A549 (cell line): ENCODE data around the gene ZNF227. TPM values are rescaled to one million over a fixed set of nuclear protein-coding genes. Genes with fewer than 3 reads are reported as not detected.

Source experiments
- ATAC-seq, 2 experiments: fragments of 200-7000 bp in 1 of 2; fragments of >200 bp in 1 of 2; cut with Nextera tagmentation in 1 of 2; cut with Tn5 transposase in 1 of 2; 3 replicates each; pipeline versions ENCODE4 v1.8.0 to v1.9.1; 2018 to 2020; ENCODE audit warnings: mild to moderate bottlenecking in 1 of 2, moderate library complexity in 1 of 2
- CTCF ChIA-PET: fragments of 300-600 bp; sonication (Branson Sonifier 250); formaldehyde crosslinking; extraction: SDS; loops from one replicate; lab custom pipeline; 2021; ENCODE audit warnings: antibody characterized with exemption, inconsistent platforms; lab: Yijun Ruan, JAX
- POLR2A ChIA-PET: fragments of 350-600 bp; formaldehyde crosslinking; extraction: SDS; loops from one replicate; lab custom pipeline; 2021; ENCODE audit warnings: antibody characterized with exemption, inconsistent platforms; lab: Yijun Ruan, JAX
- DNase-seq, 2 experiments: peaks; one replicate each; pipeline versions ENCODE4 v3.0.0 to v3.0.0-alpha.2; 2011 to 2016; ENCODE audit warnings: low read depth in 1 of 2, low spot score in 1 of 2
- FAIRE-seq: peaks from 2 replicates; lab custom pipeline; 2011; peaks lifted over from hg19 to GRCh38; lab: Jason Lieb, UNC
- H3K27ac ChIP-seq, 2 experiments: fragments of >200 bp; sonication (Bioruptor Twin); formaldehyde crosslinking; 3 replicates each; pipeline ENCODE4 v1.5.1; 2016 to 2017
- H3K4me1 ChIP-seq: fragments of >200 bp; sonication (Bioruptor Twin); formaldehyde crosslinking; 3 replicates; pipeline ENCODE4 v1.6.1; 2016
- H3K4me2 ChIP-seq: fragments of >200 bp; sonication (Bioruptor Twin); formaldehyde crosslinking; 3 replicates; pipeline ENCODE4 v1.6.1; 2016
- H3K4me3 ChIP-seq: fragments of >200 bp; sonication (Bioruptor Twin); formaldehyde crosslinking; 3 replicates; pipeline ENCODE4 v1.5.1; 2016
- H3K9me3 ChIP-seq: fragments of >200 bp; sonication (Bioruptor Twin); formaldehyde crosslinking; 3 replicates; pipeline ENCODE4 v1.6.1; 2016
- BCL3 ChIP-seq: fragments of >200 bp; sonication (Bioruptor Twin); formaldehyde crosslinking; IDR thresholded peaks from 3 replicates; pipeline ENCODE4 v1.6.1; 2016
- ELK1 ChIP-seq: fragments of 150-350 bp; IDR thresholded peaks from 2 replicates; pipeline ENCODE4 v1.6.1; 2014; ENCODE audit warnings: low read depth, mild to moderate bottlenecking, low read length
- EP300 ChIP-seq, 2 experiments: fragments of >200 bp; sonication (Bioruptor Twin); formaldehyde crosslinking; IDR thresholded peaks; 2 replicates in 1 of 2; 3 replicates in 1 of 2; pipeline ENCODE4 v1.6.1; 2016 to 2017
- HDAC2 ChIP-seq: fragments of 200-600 bp; sonication (generic); IDR thresholded peaks from 2 replicates; pipeline ENCODE4 v1.6.1; 2016
- JUN ChIP-seq, 2 experiments: fragments of >200 bp; sonication (Bioruptor Twin); formaldehyde crosslinking; IDR thresholded peaks; 2 replicates in 1 of 2; 3 replicates in 1 of 2; pipeline ENCODE4 v1.6.1; 2016 to 2017
- MAFK ChIP-seq: fragments of 450-650 bp; IDR thresholded peaks from 2 replicates; pipeline ENCODE4 v1.6.1; 2014; ENCODE audit not compliant: partially characterized antibody
- NR3C1 ChIP-seq: fragments of >200 bp; sonication (Bioruptor Twin); formaldehyde crosslinking; IDR thresholded peaks from 3 replicates; pipeline ENCODE4 v1.6.1; 2017
- TP53 ChIP-seq: fragments of 250-450 bp; sonication (Bioruptor Pico); IDR thresholded peaks from 2 replicates; pipeline ENCODE4 v1.5.0; 2021; ENCODE audit warnings: mild to moderate bottlenecking, moderate library complexity
- ZSCAN20 ChIP-seq: fragments of 250-450 bp; sonication (Bioruptor Pico); IDR thresholded peaks from 2 replicates; pipeline ENCODE4 v1.8.0; 2022; ENCODE audit warnings: mild to moderate bottlenecking, moderate library complexity
- WGBS: methylation state at CpG from one replicate; pipeline ENCODE4 v1.1.6; 2017; ENCODE audit errors: missing lambda C conversion rate; 5-methylcytosine and 5-hydroxymethylcytosine counted together
- polyA plus RNA-seq, 4 experiments: library from polyadenylated mRNA; depleted of rRNA in 3 of 4; stranded (reverse); fragments of >200 nt; fragmentation: RNase III in 1 of 4; extraction: RNeasy Plus Mini Kit Qiagen cat#74134 plus additional on column Dnase treatment in 1 of 4; gene quantifications; 2 replicates in 3 of 4; 3 replicates in 1 of 4; pipeline ENCODE4 v1.2.3, GENCODE V29; 2011 to 2017

ZNF227 gene
- polyA plus RNA-seq, 2 of the 4 experiments (the other 2 are of a cell fraction): 10.1 to 17.1 TPM

- POLR2A ChIA-PET: no interaction called here
- Histone ChIP-seq H3K4me1 (no peaks in the 10 kb centered on the region), H3K4me2 (no peak overlapping the region), H3K9me3 (peaks cover 77% of the 10 kb centered on the region), H3K4me3 (no peak overlapping the region), H3K27ac (no peak overlapping the region)
- no peak for DNase-seq
- TF ChIP-seq ELK1 (no peak), JUN (IDR thresholded peaks at IDR 0.05) (no peak), NR3C1 (no peak), EP300 (IDR thresholded peaks at IDR 0.05) (no peak), MAFK (no peak), ZSCAN20 (CRISPR knock-in tag) (no peak), BCL3 (no peak), HDAC2 (no peak), TP53 (CRISPR knock-in tag) (no peak)
- 70% methylated on average over 4 of the region's 4 CpGs for WGBS
- no peak for FAIRE-seq
- CTCF ChIA-PET: interaction anchor here (0.6 kb wide), 2 partner anchors 12 to 402 kb away, joined by 3 read pairs; no protein-coding TSS in a partner anchor
- no peak for ATAC-seq
Observed at GRCh38 chr19:44284968-44285367, 72.6 kb downstream of the ZNF227 start.

Other genes with a start within 250 kb of the ZNF227 start
- 5.2 and 6.6 TPM in 2 replicates for gene ZNF155, start 228.3 kb upstream of the ZNF227 start, polyA plus RNA-seq (2011; rRNA removed)
- 3.9 to 4.8 TPM (median 4.3 TPM) in 3 replicates for gene ZNF155, start 228.3 kb upstream of the ZNF227 start, polyA plus RNA-seq (2017; fragmentation: RNase III; extraction: RNeasy Plus Mini Kit Qiagen cat#74134 plus additional on column Dnase treatment)
- 6.2 and 6.3 TPM in 2 replicates for gene ZNF230, start 209.6 kb upstream of the ZNF227 start, polyA plus RNA-seq (2011; rRNA removed)
- 2.9 to 3.3 TPM (median 3.1 TPM) in 3 replicates for gene ZNF230, start 209.6 kb upstream of the ZNF227 start, polyA plus RNA-seq (2017; fragmentation: RNase III; extraction: RNeasy Plus Mini Kit Qiagen cat#74134 plus additional on column Dnase treatment)
- 6.2 and 7.0 TPM in 2 replicates for gene ZNF222, start 187.2 kb upstream of the ZNF227 start, polyA plus RNA-seq (2011; rRNA removed)
- gene ZNF222, start 187.2 kb upstream of the ZNF227 start, polyA plus RNA-seq (2017; fragmentation: RNase III; extraction: RNeasy Plus Mini Kit Qiagen cat#74134 plus additional on column Dnase treatment): 4.6 to 5.9 TPM (median 4.7 TPM) in 3 replicates
- 5.2 and 5.4 TPM in 2 replicates for gene ZNF223, start 160.5 kb upstream of the ZNF227 start, polyA plus RNA-seq (2011; rRNA removed)
- gene ZNF223, start 160.5 kb upstream of the ZNF227 start, polyA plus RNA-seq (2017; fragmentation: RNase III; extraction: RNeasy Plus Mini Kit Qiagen cat#74134 plus additional on column Dnase treatment): 2.2 to 2.6 TPM (median 2.4 TPM) in 3 replicates
- 1.0 and 1.2 TPM in 2 replicates for gene ZNF284, start 140.4 kb upstream of the ZNF227 start, polyA plus RNA-seq (2011; rRNA removed)
- 0.81 to 1.1 TPM (median 1.0 TPM) in 3 replicates for gene ZNF284, start 140.4 kb upstream of the ZNF227 start, polyA plus RNA-seq (2017; fragmentation: RNase III; extraction: RNeasy Plus Mini Kit Qiagen cat#74134 plus additional on column Dnase treatment)
- 22.3 and 25.0 TPM in 2 replicates for gene ZNF224, start 118.2 kb upstream of the ZNF227 start, polyA plus RNA-seq (2011; rRNA removed)
- gene ZNF224, start 118.2 kb upstream of the ZNF227 start, polyA plus RNA-seq (2017; fragmentation: RNase III; extraction: RNeasy Plus Mini Kit Qiagen cat#74134 plus additional on column Dnase treatment): 17.0 to 21.0 TPM (median 17.1 TPM) in 3 replicates
- 4.3 TPM in 2 replicates for gene ZNF225, start 99.1 kb upstream of the ZNF227 start, polyA plus RNA-seq (2011; rRNA removed)
- 3.3 to 3.7 TPM (median 3.3 TPM) in 3 replicates for gene ZNF225, start 99.1 kb upstream of the ZNF227 start, polyA plus RNA-seq (2017; fragmentation: RNase III; extraction: RNeasy Plus Mini Kit Qiagen cat#74134 plus additional on column Dnase treatment)
- 5.8 and 6.2 TPM in 2 replicates for gene ZNF234, start 71.0 kb upstream of the ZNF227 start, polyA plus RNA-seq (2011; rRNA removed)
- gene ZNF234, start 71.0 kb upstream of the ZNF227 start, polyA plus RNA-seq (2017; fragmentation: RNase III; extraction: RNeasy Plus Mini Kit Qiagen cat#74134 plus additional on column Dnase treatment): 4.7 to 5.4 TPM (median 5.1 TPM) in 3 replicates
- 46.3 and 53.2 TPM in 2 replicates for gene ZNF226, start 47.4 kb upstream of the ZNF227 start, polyA plus RNA-seq (2011; rRNA removed)
- 26.8 to 27.6 TPM (median 27.2 TPM) in 3 replicates for gene ZNF226, start 47.4 kb upstream of the ZNF227 start, polyA plus RNA-seq (2017; fragmentation: RNase III; extraction: RNeasy Plus Mini Kit Qiagen cat#74134 plus additional on column Dnase treatment)
- gene ZNF233, start 47.4 kb downstream of the ZNF227 start, polyA plus RNA-seq (2011; rRNA removed): 1.9 and 2.1 TPM in 2 replicates
- 1.2 to 1.3 TPM (median 1.2 TPM) in 3 replicates for gene ZNF233, start 47.4 kb downstream of the ZNF227 start, polyA plus RNA-seq (2017; fragmentation: RNase III; extraction: RNeasy Plus Mini Kit Qiagen cat#74134 plus additional on column Dnase treatment)
- 7.4 and 8.4 TPM in 2 replicates for gene ZNF235, start 92.5 kb downstream of the ZNF227 start, polyA plus RNA-seq (2011; rRNA removed)
- 3.8 to 4.9 TPM (median 4.2 TPM) in 3 replicates for gene ZNF235, start 92.5 kb downstream of the ZNF227 start, polyA plus RNA-seq (2017; fragmentation: RNase III; extraction: RNeasy Plus Mini Kit Qiagen cat#74134 plus additional on column Dnase treatment)
- 5.6 and 6.9 TPM in 2 replicates for gene ZNF112, start 144.1 kb downstream of the ZNF227 start, polyA plus RNA-seq (2011; rRNA removed)
- gene ZNF112, start 144.1 kb downstream of the ZNF227 start, polyA plus RNA-seq (2017; fragmentation: RNase III; extraction: RNeasy Plus Mini Kit Qiagen cat#74134 plus additional on column Dnase treatment): 3.3 to 3.5 TPM (median 3.5 TPM) in 3 replicates
- 5.7 and 6.4 TPM in 2 replicates for gene ZNF285, start 189.1 kb downstream of the ZNF227 start, polyA plus RNA-seq (2011; rRNA removed)
- gene ZNF285, start 189.1 kb downstream of the ZNF227 start, polyA plus RNA-seq (2017; fragmentation: RNase III; extraction: RNeasy Plus Mini Kit Qiagen cat#74134 plus additional on column Dnase treatment): 2.8 to 4.3 TPM (median 2.9 TPM) in 3 replicates
- gene ZNF229, start 235.9 kb downstream of the ZNF227 start, polyA plus RNA-seq (2011; rRNA removed): 6.7 and 10.0 TPM in 2 replicates
- 5.3 to 5.7 TPM (median 5.5 TPM) in 3 replicates for gene ZNF229, start 235.9 kb downstream of the ZNF227 start, polyA plus RNA-seq (2017; fragmentation: RNase III; extraction: RNeasy Plus Mini Kit Qiagen cat#74134 plus additional on column Dnase treatment)